ENCODE results near the gene CYP11A1. TPM values are rescaled to one million over a fixed set of nuclear protein-coding genes. Genes with fewer than 3 reads are reported as not detected.
"Not testable (repeated sequence)": the region's sequence is repeated elsewhere in the genome, so short reads cannot be mapped to it uniquely, and the experiment has no call there.

The CYP11A1 gene
- total RNA-seq, 3 donors from 2014 or later: 0.33 to 0.41 (median 0.40) TPM

DNA sequence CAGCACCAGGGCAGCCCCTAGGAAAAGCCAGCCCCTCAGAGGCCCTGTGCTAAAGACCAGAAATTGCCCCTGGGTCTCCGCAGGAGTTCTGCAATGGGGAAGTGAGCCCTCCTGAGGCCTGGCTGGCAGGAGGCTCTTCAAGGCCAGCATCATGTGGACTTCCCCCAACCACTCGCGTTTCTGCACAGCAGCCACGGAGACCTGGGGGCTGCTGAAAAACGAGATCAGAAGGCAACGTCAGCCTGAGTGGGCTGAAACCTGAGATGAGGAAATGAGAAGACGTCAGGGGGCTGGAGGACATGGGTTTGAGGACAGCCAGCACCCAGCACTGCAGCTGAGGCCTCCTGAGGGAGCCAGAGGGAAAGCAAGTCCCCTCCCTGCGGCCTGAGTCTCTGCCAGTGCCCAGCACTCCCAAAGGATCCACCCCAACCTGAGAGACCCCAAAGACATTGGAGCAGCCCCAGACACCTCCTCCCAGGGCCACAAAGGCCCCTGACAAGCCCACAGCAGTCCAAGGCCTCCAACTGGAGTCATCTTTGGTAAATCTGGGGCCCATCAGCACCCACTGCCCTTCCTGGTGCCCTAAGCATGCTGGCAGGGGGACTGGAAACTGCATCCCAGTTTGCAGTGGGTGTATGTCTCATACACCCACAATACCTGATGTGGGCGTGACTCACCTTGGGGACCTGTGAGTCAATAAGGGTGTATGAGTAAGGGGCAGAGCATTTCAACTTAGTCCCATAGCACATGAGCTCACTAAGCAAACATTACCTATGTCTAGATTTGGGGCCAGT, 29.2 kb upstream of the CYP11A1 start:
- Mint-ChIP-seq H3K27me3 (ENCODE audit: low read depth) (no peaks in the 10 kb centered on the region), H3K9me3 (no peaks in the 10 kb centered on the region), H3K4me1 (ENCODE audit: low read depth) (peaks cover 92% of the 10 kb centered on the region), H3K4me3 (peak overlapping the region; percentile 63), H3K36me3 (ENCODE audit: insufficient read depth) (no peaks in the 10 kb centered on the region)
- ATAC-seq (peak; percentile 56 to 62), DNase-seq (peak; percentile 54)

DNA sequence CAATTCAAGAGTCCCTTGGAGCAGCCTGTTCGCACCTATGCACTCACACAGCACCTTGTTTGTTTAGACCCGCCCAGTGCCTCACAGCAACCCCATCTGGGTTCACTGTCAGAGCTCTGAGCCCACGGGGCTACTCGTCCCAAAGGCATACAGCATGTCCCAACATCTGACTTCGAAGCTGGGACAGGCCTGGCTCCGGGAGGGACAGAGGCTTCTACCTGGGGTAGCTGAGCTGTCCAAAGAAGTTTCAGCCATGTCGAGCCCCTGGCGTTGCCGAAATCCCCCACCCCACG, 28.6 kb upstream of the CYP11A1 start:
- ATAC-seq: no peak
- Mint-ChIP-seq H3K9me3 (no peaks in the 10 kb centered on the region), H3K4me3 (peak overlapping the region; percentile 47), H3K36me3 (ENCODE audit: insufficient read depth) (no peaks in the 10 kb centered on the region), H3K4me1 (ENCODE audit: low read depth) (peaks cover 92% of the 10 kb centered on the region), H3K27me3 (ENCODE audit: low read depth) (no peaks in the 10 kb centered on the region)
- DNase-seq: no peak

DNA sequence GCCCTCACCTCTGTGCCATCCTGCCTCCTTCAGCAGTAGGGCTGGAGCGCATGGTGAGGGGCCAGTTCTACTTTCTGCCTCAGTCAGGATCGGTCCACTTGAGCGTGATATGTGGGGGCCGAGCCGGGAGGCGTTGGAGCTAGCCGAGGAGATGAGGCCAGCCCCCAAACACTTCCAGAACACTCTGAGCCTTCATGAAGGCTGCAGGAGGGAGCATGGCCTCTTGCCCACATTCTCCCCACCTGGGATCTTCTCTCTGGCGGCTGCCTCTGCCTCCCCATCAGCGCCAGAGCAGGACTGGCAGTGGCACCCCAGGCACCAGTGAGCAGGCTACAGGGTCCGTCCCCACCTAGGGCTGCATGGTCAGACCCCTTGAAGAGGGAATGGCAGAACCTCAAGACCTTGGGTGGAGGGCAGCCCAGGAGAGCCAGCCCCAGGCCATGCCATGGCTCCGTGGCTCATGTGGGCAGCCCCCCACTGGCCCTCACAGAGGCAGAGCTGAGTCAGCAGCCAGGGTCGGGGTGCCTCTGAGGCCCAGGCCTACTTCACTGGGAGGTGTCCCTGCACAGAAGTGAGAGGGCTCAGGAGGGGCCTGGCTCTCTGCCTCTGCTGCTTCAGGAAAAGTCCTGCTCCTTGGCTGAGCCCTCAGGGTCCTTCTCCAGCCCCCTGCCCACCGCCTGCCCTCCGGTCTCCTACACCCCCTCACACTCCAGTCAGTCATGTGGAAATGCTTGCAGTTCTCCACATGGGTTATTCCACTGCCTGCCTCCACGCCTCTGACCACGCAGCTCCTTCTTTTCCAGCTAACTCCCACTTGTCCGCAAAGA, 28.1 kb upstream of the CYP11A1 start:
- Mint-ChIP-seq H3K9me3 (no peaks in the 10 kb centered on the region), H3K27me3 (ENCODE audit: low read depth) (no peaks in the 10 kb centered on the region), H3K4me1 (ENCODE audit: low read depth) (peaks cover 92% of the 10 kb centered on the region), H3K36me3 (ENCODE audit: insufficient read depth) (no peaks in the 10 kb centered on the region), H3K4me3 (peak overlapping the region; percentile 47)
- DNase-seq: no peak
- ATAC-seq: no peak

DNA sequence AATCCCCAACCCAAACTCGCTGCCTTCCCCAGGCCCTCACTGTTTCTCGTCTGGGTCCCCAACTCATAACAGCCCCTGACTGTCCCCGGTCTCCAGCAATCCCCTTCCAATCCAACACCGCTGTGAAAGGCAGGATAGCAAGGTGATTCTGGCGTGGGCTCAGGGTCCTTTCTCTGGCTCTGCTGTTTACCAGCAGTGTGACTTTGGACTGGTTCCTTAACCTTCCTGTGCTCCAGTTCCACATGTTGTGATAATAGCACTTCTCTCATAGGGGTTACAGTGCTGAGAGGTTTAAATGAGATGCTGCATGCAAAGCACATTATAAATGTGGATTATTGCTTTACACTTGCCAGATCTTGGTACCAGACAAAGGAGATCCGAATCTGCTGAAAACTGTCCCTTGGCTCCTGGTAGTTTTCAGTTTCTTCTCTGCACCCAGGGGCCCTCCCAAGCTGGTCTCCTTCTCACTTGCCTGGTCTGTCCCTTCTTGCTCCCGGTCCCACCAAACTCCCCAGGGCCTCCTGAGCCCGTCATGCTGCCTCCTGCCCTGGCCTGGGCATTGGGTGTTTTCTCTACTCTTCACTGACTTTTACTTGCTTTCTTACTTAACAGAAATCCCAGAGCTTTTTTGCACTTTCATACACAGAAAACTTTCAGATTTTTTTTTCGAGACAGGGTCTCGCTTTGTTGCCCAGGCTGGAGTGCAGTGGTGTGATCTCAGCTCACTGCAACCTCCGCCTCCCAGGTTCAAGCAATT, 26.8 kb upstream of the CYP11A1 start:
- no peaks in the 10 kb centered on the region for H3K36me3 Mint-ChIP-seq (ENCODE audit: insufficient read depth)
- DNase-seq (no peak), ATAC-seq (no peak)
- H3K4me1 Mint-ChIP-seq (ENCODE audit: low read depth): peaks cover 85% of the 10 kb centered on the region
- H3K4me3 Mint-ChIP-seq: no peak overlapping the region
- no peaks in the 10 kb centered on the region for H3K27me3 Mint-ChIP-seq (ENCODE audit: low read depth)
- no peaks in the 10 kb centered on the region for H3K9me3 Mint-ChIP-seq

DNA sequence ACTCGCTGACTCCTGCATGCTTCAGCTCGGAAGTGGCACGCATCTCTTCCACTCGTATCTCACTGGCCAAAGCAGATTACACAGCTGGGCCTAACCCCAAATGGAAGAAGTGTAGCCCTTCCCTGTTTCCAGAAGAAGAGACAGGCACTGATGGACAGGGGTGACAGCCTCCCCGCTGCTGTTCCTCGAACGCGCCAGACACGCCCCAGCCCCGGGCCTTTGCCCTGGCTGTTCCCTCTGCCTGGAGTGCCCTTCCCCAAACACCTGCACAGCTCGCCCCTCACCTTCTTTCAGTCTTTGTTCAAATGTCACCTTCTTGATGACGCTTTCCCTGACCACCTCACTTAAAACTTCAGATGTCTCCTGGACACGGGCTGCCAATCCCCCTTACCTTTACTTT, 26.0 kb upstream of the CYP11A1 start:
- Mint-ChIP-seq H3K36me3 (ENCODE audit: insufficient read depth) (no peaks in the 10 kb centered on the region), H3K9me3 (no peaks in the 10 kb centered on the region), H3K27me3 (ENCODE audit: low read depth) (no peaks in the 10 kb centered on the region), H3K4me1 (ENCODE audit: low read depth) (peaks cover 77% of the 10 kb centered on the region), H3K4me3 (no peak overlapping the region)
- DNase-seq: no peak
- no peak for ATAC-seq

DNA sequence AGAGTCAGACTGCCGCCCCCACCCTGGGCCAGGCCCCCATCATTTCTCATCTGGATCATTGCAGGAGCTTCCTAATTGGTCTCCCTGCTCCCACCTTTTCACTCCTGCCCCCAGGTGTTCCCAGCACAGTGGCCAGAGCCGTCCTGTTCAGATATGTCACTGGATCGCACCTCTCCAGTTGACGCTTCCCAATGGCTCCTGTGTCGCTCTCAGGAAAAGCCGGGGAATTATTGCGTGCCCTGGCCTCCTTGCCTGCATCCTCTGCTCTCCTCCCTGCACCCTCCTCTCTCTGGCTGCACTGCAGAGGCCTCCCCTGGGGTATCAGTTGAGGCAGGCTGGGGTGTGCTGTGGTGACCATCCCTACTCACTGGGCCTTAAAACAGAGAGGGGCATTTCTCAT, 25.5 kb upstream of the CYP11A1 start:
- peaks cover 72% of the 10 kb centered on the region for H3K4me1 Mint-ChIP-seq (ENCODE audit: low read depth)
- H3K36me3 Mint-ChIP-seq (ENCODE audit: insufficient read depth): no peaks in the 10 kb centered on the region
- H3K27me3 Mint-ChIP-seq (ENCODE audit: low read depth): no peaks in the 10 kb centered on the region
- H3K9me3 Mint-ChIP-seq: no peaks in the 10 kb centered on the region
- ATAC-seq (no peak), DNase-seq (no peak)
- H3K4me3 Mint-ChIP-seq: no peak overlapping the region

DNA sequence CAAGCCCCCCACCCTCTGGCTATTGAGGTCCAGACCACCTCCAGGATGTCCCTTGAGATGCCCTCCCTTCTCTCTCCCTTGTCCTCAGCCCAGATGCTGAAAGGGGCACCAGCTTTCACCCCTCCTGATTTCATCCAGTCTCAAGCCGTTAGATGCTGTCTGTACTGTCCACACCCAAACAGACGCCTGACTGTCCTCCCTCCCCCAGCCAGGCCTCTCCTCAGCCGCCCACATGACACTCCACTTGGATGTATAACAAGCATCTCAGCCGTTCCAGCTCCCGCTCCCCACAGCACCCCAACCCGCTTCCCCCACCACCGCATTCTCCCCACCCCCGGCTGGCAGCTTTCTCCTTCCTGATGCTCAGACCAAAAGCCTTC, 25.0 kb upstream of the CYP11A1 start:
- Mint-ChIP-seq H3K36me3 (ENCODE audit: insufficient read depth) (no peaks in the 10 kb centered on the region), H3K9me3 (no peaks in the 10 kb centered on the region), H3K27me3 (ENCODE audit: low read depth) (no peaks in the 10 kb centered on the region), H3K4me1 (ENCODE audit: low read depth) (peaks cover 67% of the 10 kb centered on the region), H3K4me3 (no peak overlapping the region)
- DNase-seq (no peak), ATAC-seq (no peak)

DNA sequence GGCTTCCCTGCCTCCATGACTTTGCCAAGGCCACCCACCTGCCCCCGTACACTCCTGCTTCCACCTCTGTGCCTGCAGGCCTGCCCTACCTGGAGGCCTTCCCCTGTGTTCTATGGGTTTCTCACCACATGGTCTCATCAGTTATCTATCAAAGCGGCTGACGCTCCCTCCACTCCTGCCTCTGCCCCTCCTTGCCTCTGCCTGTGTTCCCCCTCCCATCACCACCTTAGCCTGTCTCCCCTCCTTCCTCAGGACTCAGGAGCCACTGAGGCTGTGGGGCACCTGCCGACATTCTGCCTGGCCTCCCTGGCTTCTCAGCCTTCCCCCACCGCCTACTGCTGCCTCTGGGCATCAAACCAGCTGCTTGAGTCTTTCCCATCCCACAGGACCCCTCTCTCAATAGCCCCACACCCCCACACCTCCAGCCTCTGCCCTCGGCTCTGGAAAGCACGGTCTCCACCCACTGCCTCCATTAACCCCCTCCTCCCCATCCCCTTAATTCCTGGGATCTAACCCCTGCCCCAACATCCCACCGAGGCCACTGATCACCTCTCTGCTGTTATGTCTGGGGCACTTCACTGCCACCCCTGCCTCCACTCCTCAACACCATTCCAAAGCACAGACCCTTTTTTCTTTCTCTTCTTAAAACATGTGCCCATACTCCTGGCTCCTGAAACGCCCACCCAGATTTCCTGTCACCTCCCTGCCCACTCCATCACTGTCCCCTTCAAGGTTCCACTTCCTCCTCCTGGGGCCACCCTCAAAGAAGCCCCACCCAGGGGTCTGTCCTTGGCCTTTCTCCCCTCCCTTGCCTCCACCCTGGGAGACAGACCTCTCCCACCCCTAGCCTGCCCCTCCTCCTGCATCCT, 24.4 kb upstream of the CYP11A1 start:
- no peak for ATAC-seq
- no peaks in the 10 kb centered on the region for H3K36me3 Mint-ChIP-seq (ENCODE audit: insufficient read depth)
- H3K4me3 Mint-ChIP-seq: peak overlapping the region; percentile 47
- no peak for DNase-seq
- H3K4me1 Mint-ChIP-seq (ENCODE audit: low read depth): peaks cover 61% of the 10 kb centered on the region
- no peaks in the 10 kb centered on the region for H3K27me3 Mint-ChIP-seq (ENCODE audit: low read depth)
- no peaks in the 10 kb centered on the region for H3K9me3 Mint-ChIP-seq

DNA sequence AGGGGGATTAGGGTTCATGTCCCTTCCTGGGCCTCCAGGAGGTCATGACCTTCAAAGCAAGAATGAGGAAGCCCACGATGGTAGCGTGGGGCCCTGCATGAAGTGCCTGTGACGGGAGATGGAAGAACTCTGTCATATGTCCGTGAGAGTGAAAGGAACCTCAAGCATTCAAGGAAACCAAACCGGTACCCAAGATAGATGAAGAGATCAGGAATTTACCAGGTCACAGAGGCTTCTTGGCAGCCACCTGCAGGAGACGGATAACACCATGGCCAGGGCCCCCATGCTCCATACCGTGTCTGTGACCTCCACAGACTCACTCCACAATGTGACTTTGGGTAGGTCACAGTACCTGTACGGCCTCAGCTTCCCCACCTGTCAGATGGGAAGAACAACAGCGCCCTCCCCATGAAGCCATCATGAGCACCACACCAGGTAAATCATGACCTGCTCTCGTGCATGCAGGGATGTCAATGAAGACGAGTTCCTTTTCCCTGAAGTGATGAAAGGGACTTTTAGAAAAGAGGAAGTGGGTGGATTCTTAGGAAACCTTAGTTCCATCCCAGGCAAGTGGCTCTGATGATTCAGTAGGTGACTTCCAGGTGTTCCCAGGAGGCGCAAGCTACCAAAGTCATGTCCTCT, 23.3 kb upstream of the CYP11A1 start:
- no peaks in the 10 kb centered on the region for H3K9me3 Mint-ChIP-seq
- no peaks in the 10 kb centered on the region for H3K36me3 Mint-ChIP-seq (ENCODE audit: insufficient read depth)
- H3K27me3 Mint-ChIP-seq (ENCODE audit: low read depth): no peaks in the 10 kb centered on the region
- ATAC-seq: peak in 1 of 2 donors; percentile 7
- peaks cover 54% of the 10 kb centered on the region for H3K4me1 Mint-ChIP-seq (ENCODE audit: low read depth)
- H3K4me3 Mint-ChIP-seq: no peak overlapping the region
- no peak for DNase-seq

DNA sequence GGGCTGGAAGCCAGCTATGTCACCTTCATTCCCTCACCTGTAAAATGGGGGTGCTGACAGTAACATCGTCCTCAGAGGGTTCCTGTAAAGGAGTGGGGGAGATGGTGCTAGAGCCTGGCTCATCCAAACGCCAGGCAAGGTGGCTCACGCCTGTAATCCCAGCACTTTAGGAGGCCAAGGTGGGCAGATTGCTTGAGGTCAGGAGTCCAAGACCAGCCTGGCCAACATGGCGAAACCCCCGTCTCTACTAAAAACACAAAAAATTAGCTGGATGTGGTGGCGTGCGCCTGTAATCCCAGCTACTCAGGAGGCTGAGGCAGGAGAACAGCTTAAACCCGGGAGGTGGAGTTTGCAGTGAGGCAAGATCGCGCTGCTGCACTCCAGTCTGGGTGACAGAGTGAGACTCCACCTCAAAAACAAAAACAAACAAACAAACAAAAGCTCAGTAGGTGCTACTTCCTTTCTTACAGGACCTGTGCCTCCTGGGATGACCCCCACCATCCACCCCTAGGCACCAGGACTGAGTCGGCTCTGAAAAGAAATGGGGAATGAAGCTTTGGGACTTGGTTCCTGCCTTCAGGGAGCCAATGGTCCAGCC, 22.7 kb upstream of the CYP11A1 start:
- not testable (repeated sequence) for ATAC-seq; H3K4me3 Mint-ChIP-seq; DNase-seq; H3K9me3 Mint-ChIP-seq; H3K27me3 Mint-ChIP-seq (ENCODE audit: low read depth); H3K36me3 Mint-ChIP-seq (ENCODE audit: insufficient read depth)
- peaks cover 58% of the 10 kb centered on the region for H3K4me1 Mint-ChIP-seq (ENCODE audit: low read depth)

DNA sequence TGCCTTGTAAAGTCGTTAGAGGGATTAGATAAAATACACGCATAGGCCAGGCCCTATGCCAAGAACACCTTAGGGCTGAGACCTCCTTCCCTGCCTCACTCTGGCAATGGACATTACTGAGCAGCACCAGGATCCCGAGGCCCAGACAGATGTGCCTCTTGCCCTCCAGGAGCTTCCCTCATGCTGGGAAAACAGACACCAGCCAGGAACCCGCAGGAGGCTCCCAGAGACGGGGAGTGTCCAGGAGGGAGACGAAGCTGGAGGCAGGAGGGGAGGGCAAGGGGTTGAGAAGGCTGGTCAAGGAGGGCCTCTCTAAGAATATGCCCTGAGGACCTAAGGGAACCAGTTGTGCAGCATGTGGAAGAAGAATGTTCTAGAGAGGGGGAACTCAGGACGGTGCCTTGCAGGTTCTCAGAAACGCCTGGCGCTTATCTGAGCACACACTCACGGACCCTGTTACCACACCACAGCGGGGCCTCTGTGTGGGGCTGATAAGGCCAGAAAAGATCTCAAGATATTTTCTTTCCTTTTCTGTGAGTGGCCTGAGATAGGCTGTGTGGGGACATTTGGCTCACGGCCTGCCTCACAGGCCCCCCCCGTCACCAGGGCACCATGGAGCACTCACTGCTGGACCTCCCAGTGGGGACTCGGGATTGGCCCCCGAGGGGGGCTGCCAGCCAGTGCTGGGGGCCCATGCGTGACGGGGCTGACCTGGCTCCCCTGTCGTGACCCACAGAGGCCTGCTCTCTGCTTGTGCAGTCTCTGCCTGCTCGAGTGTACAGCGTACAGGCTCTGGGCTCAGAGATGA, 22.0 kb upstream of the CYP11A1 start:
- no peak for DNase-seq
- ATAC-seq: no peak
- H3K4me3 Mint-ChIP-seq: no peak overlapping the region
- peaks cover 59% of the 10 kb centered on the region for H3K4me1 Mint-ChIP-seq (ENCODE audit: low read depth)
- no peaks in the 10 kb centered on the region for H3K27me3 Mint-ChIP-seq (ENCODE audit: low read depth)
- no peaks in the 10 kb centered on the region for H3K9me3 Mint-ChIP-seq
- no peaks in the 10 kb centered on the region for H3K36me3 Mint-ChIP-seq (ENCODE audit: insufficient read depth)

DNA sequence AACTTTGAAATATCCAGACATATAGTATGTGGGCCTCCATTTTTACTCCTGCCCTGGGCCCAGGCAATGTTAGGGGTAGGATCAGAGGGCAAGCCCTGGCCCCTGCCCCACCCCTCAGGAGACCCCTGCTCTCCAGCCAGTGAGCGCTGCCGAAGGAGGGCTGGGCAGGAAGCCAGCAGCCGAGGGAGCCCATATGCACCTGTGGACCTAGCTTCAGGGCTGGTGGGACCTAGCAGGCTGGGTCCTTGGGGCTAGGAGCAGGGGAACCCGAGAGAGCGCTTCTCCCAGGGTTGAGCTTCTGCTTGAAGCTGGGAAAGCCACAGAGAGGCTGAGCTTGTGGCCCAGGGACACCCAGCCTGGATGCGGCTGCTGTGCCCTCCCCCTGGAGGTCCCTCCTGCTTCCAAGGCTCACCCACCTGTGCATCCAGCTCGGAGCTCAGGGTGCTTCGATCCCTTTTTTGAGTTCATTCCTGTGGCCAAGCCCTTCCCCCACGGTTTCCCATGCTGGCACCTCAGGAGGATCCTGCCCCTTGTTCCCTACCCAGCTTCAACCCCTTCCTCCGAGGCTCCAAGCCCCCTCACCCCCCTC, 21.0 kb upstream of the CYP11A1 start:
- DNase-seq: no peak

More for the DNA sequence above, 21.0 kb upstream of the CYP11A1 start:
- Mint-ChIP-seq H3K4me1 (ENCODE audit: low read depth) (peaks cover 61% of the 10 kb centered on the region), H3K36me3 (ENCODE audit: insufficient read depth) (no peaks in the 10 kb centered on the region), H3K9me3 (no peaks in the 10 kb centered on the region), H3K4me3 (no peak overlapping the region), H3K27me3 (ENCODE audit: low read depth) (no peaks in the 10 kb centered on the region)
- ATAC-seq: no peak
